GM18517 (cell line): ENCODE measurements around the gene ABL1.

Experiments
- ATAC-seq: cut with Tn5 transposase; IDR thresholded peaks from one replicate; pipeline ENCODE4 v1.9.1; 2021; ENCODE audit warnings: mild to moderate bottlenecking, moderate library complexity; ENCODE audit not compliant: unreplicated experiment

The ABL1 gene

GRCh38 chr9:130824643-130825350, 10.3 kb upstream of the ABL1 start:
- no peak for ATAC-seq

- no peak for ATAC-seq
Measured at GRCh38 chr9:130825351-130825651, 9.8 kb upstream of the ABL1 start.

- no peak for ATAC-seq
Measured at GRCh38 chr9:130825809-130826208, 9.2 kb upstream of the ABL1 start.

- no peak for ATAC-seq
Measured at GRCh38 chr9:130829762-130830161, 5.3 kb upstream of the ABL1 start.

- no peak for ATAC-seq
Measured at GRCh38 chr9:130830231-130830760, 4.8 kb upstream of the ABL1 start.

GRCh38 chr9:130831077-130831476, 4.0 kb upstream of the ABL1 start:
- ATAC-seq, result no peak

GRCh38 chr9:130833031-130833990, 1.7 kb upstream of the ABL1 start:
- ATAC-seq, result no peak

GRCh38 chr9:130835441-130836298, 616 bp downstream of the ABL1 start:
- peak; percentile 32 for ATAC-seq

- ATAC-seq, result no peak
Measured at GRCh38 chr9:130837002-130837511, 2.0 kb downstream of the ABL1 start.

- ATAC-seq, result no peak
Measured at GRCh38 chr9:130837643-130838042, 2.6 kb downstream of the ABL1 start.

- ATAC-seq, result no peak
Measured at GRCh38 chr9:130839132-130840111, 4.4 kb downstream of the ABL1 start.

- ATAC-seq, result no peak
Measured at GRCh38 chr9:130842545-130842944, 7.5 kb downstream of the ABL1 start.

- no peak for ATAC-seq
Measured at GRCh38 chr9:130843049-130843908, 8.2 kb downstream of the ABL1 start.

- no peak for ATAC-seq
Measured at GRCh38 chr9:130844044-130844451, 9.0 kb downstream of the ABL1 start.

GRCh38 chr9:130845254-130845653, 10.2 kb downstream of the ABL1 start:
- no peak for ATAC-seq

GRCh38 chr9:130845901-130846481, 10.9 kb downstream of the ABL1 start:
- ATAC-seq, result no peak

GRCh38 chr9:130846487-130847305, 11.6 kb downstream of the ABL1 start:
- ATAC-seq, result no peak
